ENCODE data around the gene ZNF407. TPM values are rescaled to one million over a fixed set of nuclear protein-coding genes. Genes with fewer than 3 reads are reported as not detected.

The ZNF407 gene
- total and polyA plus RNA-seq, 2 donors from 2014 or later = 2.5 to 17.8 TPM

GRCh38 chr18:75009296-75009695 lies 411.6 kb downstream of the ZNF407 start:
- FAIRE-seq = no peak

GRCh38 chr18:75009878-75010277 lies 412.2 kb downstream of the ZNF407 start:
- Histone ChIP-seq H3K4me1 (ENCODE audit: control insufficient read depth in 2 of 3, insufficient read depth in 2 of 3, low read depth in 1 of 3, low read length in 3 of 3) (no peaks in the 10 kb centered on the region), H3K36me3 (ENCODE audit: control insufficient read depth in 2 of 3, insufficient read depth in 3 of 3, low read length in 3 of 3) (no peaks in the 10 kb centered on the region), H3K9ac (ENCODE audit: low read length in 3 of 3) (no peak overlapping the region), H3K9me3 (ENCODE audit: control insufficient read depth in 2 of 3, insufficient read depth in 1 of 3, low read length in 3 of 3) (no peaks in the 10 kb centered on the region), H3K27me3 (ENCODE audit: control insufficient read depth, insufficient read depth, low read length) (no peaks in the 10 kb centered on the region), H3K4me3 (ENCODE audit: low read length in 3 of 3) (no peak overlapping the region), H3K27ac (ENCODE audit: low read depth in 2 of 2, low read length in 2 of 2) (no peak overlapping the region)
- intact Hi-C loops (cut with DNase I) = no loop called here
- no peak for FAIRE-seq
- TF ChIP-seq CTCF (IDR thresholded peaks at IDR 0.05; ENCODE audit: borderline replicate concordance, extremely low read depth, insufficient read depth) = no peak
- DNase-seq = no peak

More at GRCh38 chr18:75009296-75009695, 411.6 kb downstream of the ZNF407 start:
- H3K9me3 ChIP-seq (ENCODE audit: control insufficient read depth in 2 of 3, insufficient read depth in 1 of 3, low read length in 3 of 3) = no peaks in the 10 kb centered on the region
- H3K9ac ChIP-seq (ENCODE audit: low read length in 3 of 3) = no peak overlapping the region
- no peak overlapping the region for H3K4me3 ChIP-seq (ENCODE audit: low read length in 3 of 3)
- H3K4me1 ChIP-seq (ENCODE audit: control insufficient read depth in 2 of 3, insufficient read depth in 2 of 3, low read depth in 1 of 3, low read length in 3 of 3) = no peaks in the 10 kb centered on the region
- H3K27me3 ChIP-seq (ENCODE audit: control insufficient read depth, insufficient read depth, low read length) = no peaks in the 10 kb centered on the region
- H3K36me3 ChIP-seq (ENCODE audit: control insufficient read depth in 2 of 3, insufficient read depth in 3 of 3, low read length in 3 of 3) = no peaks in the 10 kb centered on the region
- no peak overlapping the region for H3K27ac ChIP-seq (ENCODE audit: low read depth in 2 of 2, low read length in 2 of 2)
- no peak for DNase-seq
- TF ChIP-seq CTCF (IDR thresholded peaks at IDR 0.05; ENCODE audit: borderline replicate concordance, extremely low read depth, insufficient read depth) = no peak
- intact Hi-C loops (cut with DNase I) = no loop called here

GRCh38 chr18:75010278-75010677 lies 412.6 kb downstream of the ZNF407 start:
- Histone ChIP-seq H3K36me3 (ENCODE audit: control insufficient read depth in 2 of 3, insufficient read depth in 3 of 3, low read length in 3 of 3) (no peaks in the 10 kb centered on the region), H3K27ac (ENCODE audit: low read depth in 2 of 2, low read length in 2 of 2) (no peak overlapping the region), H3K27me3 (ENCODE audit: control insufficient read depth, insufficient read depth, low read length) (no peaks in the 10 kb centered on the region), H3K9me3 (ENCODE audit: control insufficient read depth in 2 of 3, insufficient read depth in 1 of 3, low read length in 3 of 3) (no peaks in the 10 kb centered on the region), H3K4me3 (ENCODE audit: low read length in 3 of 3) (no peak overlapping the region), H3K9ac (ENCODE audit: low read length in 3 of 3) (no peak overlapping the region), H3K4me1 (ENCODE audit: control insufficient read depth in 2 of 3, insufficient read depth in 2 of 3, low read depth in 1 of 3, low read length in 3 of 3) (no peaks in the 10 kb centered on the region)
- intact Hi-C loops (cut with DNase I) = no loop called here
- FAIRE-seq = no peak
- TF ChIP-seq CTCF (IDR thresholded peaks at IDR 0.05; ENCODE audit: borderline replicate concordance, extremely low read depth, insufficient read depth) = no peak
- DNase-seq = no peak

- H3K4me3 ChIP-seq (ENCODE audit: low read length in 3 of 3) = no peak overlapping the region
- no peaks in the 10 kb centered on the region for H3K27me3 ChIP-seq (ENCODE audit: control insufficient read depth, insufficient read depth, low read length)
- no peak for FAIRE-seq
- no peak for DNase-seq
- H3K9ac ChIP-seq (ENCODE audit: low read length in 3 of 3) = no peak overlapping the region
- no peak for TF ChIP-seq CTCF (IDR thresholded peaks at IDR 0.05; ENCODE audit: borderline replicate concordance, extremely low read depth, insufficient read depth)
- no peaks in the 10 kb centered on the region for H3K36me3 ChIP-seq (ENCODE audit: control insufficient read depth in 2 of 3, insufficient read depth in 3 of 3, low read length in 3 of 3)
- no peaks in the 10 kb centered on the region for H3K4me1 ChIP-seq (ENCODE audit: control insufficient read depth in 2 of 3, insufficient read depth in 2 of 3, low read depth in 1 of 3, low read length in 3 of 3)
- intact Hi-C loops (cut with DNase I) = no loop called here
- no peaks in the 10 kb centered on the region for H3K9me3 ChIP-seq (ENCODE audit: control insufficient read depth in 2 of 3, insufficient read depth in 1 of 3, low read length in 3 of 3)
- no peak overlapping the region for H3K27ac ChIP-seq (ENCODE audit: low read depth in 2 of 2, low read length in 2 of 2)
Observed at GRCh38 chr18:75010689-75011088, 413.0 kb downstream of the ZNF407 start.
